Testis (tissue), 3 donors: Measurements from ENCODE around the gene GPT2. TPM values are rescaled to one million over a fixed set of nuclear protein-coding genes. Genes with fewer than 3 reads are reported as not detected.

Experiments
- DNase-seq: peaks from one replicate; pipeline ENCODE4 v3.0.0-alpha.2; 2019
- H3K27ac ChIP-seq, 2 donors: fragments of 200-600 bp; sonication (generic); one replicate each; pipeline ENCODE4 v1.5.1; 2019
- H3K27me3 ChIP-seq: fragments of 200-600 bp; sonication (generic); one replicate; pipeline ENCODE4 v1.5.1; 2019
- H3K36me3 ChIP-seq: fragments of 200-600 bp; sonication (generic); one replicate; pipeline ENCODE4 v1.5.1; 2017; ENCODE audit warnings: low read depth; ENCODE audit errors: missing control alignments
- H3K4me1 ChIP-seq: fragments of 200-600 bp; sonication (generic); one replicate; pipeline ENCODE4 v1.5.1; 2019
- H3K4me3 ChIP-seq, 2 donors: fragments of 200-600 bp; sonication (generic); one replicate each; pipeline ENCODE4 v1.5.1; 2017 to 2019
- H3K9me3 ChIP-seq: fragments of 200-600 bp; sonication (generic); one replicate; pipeline ENCODE4 v1.5.1; 2017
- CTCF ChIP-seq, 3 experiments: fragments of 450-650 bp in 2 of 3; fragments of 200-600 bp in 1 of 3; sonication (generic) in 1 of 3; IDR thresholded peaks; one replicate each; pipeline ENCODE4 v1.5.1; 2016 to 2019; ENCODE audit warnings: antibody characterized with exemption in 3 of 3, mild to moderate bottlenecking in 2 of 3, moderate library complexity in 1 of 3
- POLR2A ChIP-seq: fragments of 450-650 bp; IDR thresholded peaks from one replicate; pipeline ENCODE4 v1.6.1; 2017; ENCODE audit warnings: antibody characterized with exemption, mild to moderate bottlenecking, moderate library complexity
- WGBS, 2 donors: methylation state at CpG; one replicate each; pipeline ENCODE4 v1.1.5; 2018; 5-methylcytosine and 5-hydroxymethylcytosine counted together
- intact Hi-C: fragments of 100-400 bp; cut with DNase I; formaldehyde crosslinking; loops from one replicate; pipeline ENCODE4 v1.15.1; 2023; ENCODE audit warnings: low total_unique reads
- polyA plus RNA-seq: library from polyadenylated mRNA; stranded (reverse); fragments of 350-450 nt; fragmentation: Illumina TruSeq; extraction: RNeasy Lipid Tissue Mini Kit (QIAGEN cat#74804); gene quantifications from one replicate; pipeline ENCODE4 v1.2.3, GENCODE V29; 2014; ENCODE audit warnings: low read depth, low replicate concordance; ENCODE audit not compliant: insufficient read depth
- total RNA-seq, 2 donors: library from RNA; depleted of rRNA; stranded (reverse); fragments of >200 nt; gene quantifications; one replicate each; pipeline ENCODE4 v1.2.3, GENCODE V29; 2016

Gene GPT2
- total and polyA plus RNA-seq, 3 donors from 2014 or later = 38.8 to 80.6 (median 46.6) TPM

- Histone ChIP-seq H3K4me1 (peaks cover 30% of the 10 kb centered on the region), H3K9me3 (no peaks in the 10 kb centered on the region), H3K36me3 (no peaks in the 10 kb centered on the region), H3K4me3 (no peak overlapping the region), H3K27ac (no peak overlapping the region), H3K27me3 (no peaks in the 10 kb centered on the region)
- WGBS, 2 donors = 90 to 93% methylated on average over 17 to 19 of the region's 19 CpGs
- DNase-seq = no peak
- TF ChIP-seq POLR2A (no peak), CTCF (IDR thresholded peaks at IDR 0.05) (no peak)
- intact Hi-C loops = no loop called here
Measured at GRCh38 chr16:46900455-46901235, 16.5 kb downstream of the GPT2 start.

GRCh38 chr16:46901709-46902108 is 17.5 kb downstream of the GPT2 start:
- Histone ChIP-seq H3K27me3 (no peaks in the 10 kb centered on the region), H3K9me3 (no peaks in the 10 kb centered on the region), H3K36me3 (no peaks in the 10 kb centered on the region), H3K4me1 (peaks cover 19% of the 10 kb centered on the region), H3K27ac (no peak overlapping the region), H3K4me3 (no peak overlapping the region)
- intact Hi-C loops = no loop called here
- 80 to 87% methylated on average over 8 of the region's 8 CpGs for WGBS, 2 donors
- TF ChIP-seq CTCF (IDR thresholded peaks at IDR 0.05) (no peak), POLR2A (no peak)
- no peak for DNase-seq

DNA sequence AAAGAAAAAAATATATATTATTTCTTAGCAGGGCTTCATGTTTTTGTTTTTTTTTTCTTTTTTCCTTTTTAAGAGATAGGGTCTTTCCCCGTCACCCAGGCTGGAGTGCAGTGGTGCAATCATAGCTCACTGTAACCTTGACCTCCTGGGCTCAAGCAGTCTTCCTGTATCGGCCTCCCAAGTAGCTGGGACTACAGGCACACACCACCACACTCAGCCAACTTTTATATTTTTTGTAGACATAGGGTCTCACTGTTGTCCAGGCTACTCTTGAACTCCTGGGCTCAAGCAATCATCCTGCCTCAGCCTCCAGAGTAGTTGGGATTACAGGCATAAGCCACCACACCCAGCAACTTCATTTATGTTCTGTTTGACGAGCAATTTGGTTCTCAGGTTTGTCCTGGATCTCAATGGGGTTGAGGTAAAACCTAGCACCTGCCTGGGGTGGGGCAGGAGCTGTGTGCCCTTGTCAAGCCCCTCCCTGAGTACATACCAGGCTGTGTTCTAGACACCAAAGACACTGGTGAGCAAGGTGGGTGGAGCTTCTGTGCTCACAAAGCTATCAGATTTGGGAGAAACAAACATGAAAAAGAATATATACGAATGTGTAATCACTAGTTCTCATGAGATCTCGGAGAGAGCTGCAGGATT is 19.2 kb downstream of the GPT2 start:
- no peak for TF ChIP-seq POLR2A
- no peak for TF ChIP-seq CTCF (IDR thresholded peaks at IDR 0.05)

GRCh38 chr16:46904471-46904870 is 20.3 kb downstream of the GPT2 start:
- WGBS, 2 donors = 85 to 91% methylated on average over 3 of the region's 3 CpGs
- no peak overlapping the region for H3K4me3 ChIP-seq
- H3K4me1 ChIP-seq = peaks cover 27% of the 10 kb centered on the region
- no peaks in the 10 kb centered on the region for H3K36me3 ChIP-seq
- no peaks in the 10 kb centered on the region for H3K27me3 ChIP-seq
- intact Hi-C loops = no loop called here
- H3K27ac ChIP-seq = no peak overlapping the region
- no peak for DNase-seq
- TF ChIP-seq CTCF (IDR thresholded peaks at IDR 0.05) = no peak
- no peak for TF ChIP-seq POLR2A
- no peaks in the 10 kb centered on the region for H3K9me3 ChIP-seq

More for the DNA sequence above, 19.2 kb downstream of the GPT2 start:
- Histone ChIP-seq H3K27ac (no peak overlapping the region), H3K36me3 (no peaks in the 10 kb centered on the region), H3K9me3 (no peaks in the 10 kb centered on the region), H3K4me3 (no peak overlapping the region), H3K27me3 (no peaks in the 10 kb centered on the region), H3K4me1 (peaks cover 24% of the 10 kb centered on the region)
- DNase-seq = no peak
- intact Hi-C loops = no loop called here
- WGBS, 2 donors = 87 to 92% methylated on average over 5 of the region's 5 CpGs
